GM12875 (cell line): ENCODE results near the gene S100A7A.

ENCODE experiments used
- H3K4me3 ChIP-seq: one replicate; pipeline ENCODE4 v1.5.1; 2011; ENCODE audit warnings: low read depth, low read length, control low read depth
- TF ChIP-seq, protein P1 (sequence below): IDR thresholded peaks from 2 replicates; pipeline ENCODE4 v1.5.1; 2011; ENCODE audit warnings: low read depth, mild to moderate bottlenecking, control low read depth, inconsistent platforms, low read length, moderate library complexity, borderline replicate concordance; ENCODE audit not compliant: insufficient read depth

The S100A7A gene

DNA sequence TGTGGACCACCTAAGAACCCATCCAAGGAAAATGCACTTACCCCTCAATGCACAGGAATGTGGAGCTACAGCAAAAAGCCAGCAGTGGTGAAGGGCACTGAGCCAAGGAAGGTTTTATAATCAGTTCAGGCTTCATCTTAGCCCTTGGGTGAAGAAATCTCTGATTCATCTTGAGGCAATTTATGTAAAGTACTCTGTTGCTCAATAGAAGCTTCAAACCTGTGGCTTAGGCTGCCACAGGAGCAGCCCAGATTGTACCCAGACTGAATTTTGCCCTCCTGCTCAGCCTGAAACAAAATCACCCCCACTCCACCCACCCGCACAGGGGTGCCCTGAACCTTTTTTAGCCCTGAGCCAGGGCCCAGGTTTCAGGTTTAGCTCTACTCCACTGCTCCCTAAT is 40.8 kb upstream of the S100A7A start, which contains the start of gene S100A12:
Gene S100A12, minus strand, starts transcription at position 111 of the 400 bp plus-strand sequence. CDS start 1,029 bp downstream, outside the sequence.
- H3K4me3 ChIP-seq = no peak within 1 kb of the TSS
- TF ChIP-seq, protein P1, sequence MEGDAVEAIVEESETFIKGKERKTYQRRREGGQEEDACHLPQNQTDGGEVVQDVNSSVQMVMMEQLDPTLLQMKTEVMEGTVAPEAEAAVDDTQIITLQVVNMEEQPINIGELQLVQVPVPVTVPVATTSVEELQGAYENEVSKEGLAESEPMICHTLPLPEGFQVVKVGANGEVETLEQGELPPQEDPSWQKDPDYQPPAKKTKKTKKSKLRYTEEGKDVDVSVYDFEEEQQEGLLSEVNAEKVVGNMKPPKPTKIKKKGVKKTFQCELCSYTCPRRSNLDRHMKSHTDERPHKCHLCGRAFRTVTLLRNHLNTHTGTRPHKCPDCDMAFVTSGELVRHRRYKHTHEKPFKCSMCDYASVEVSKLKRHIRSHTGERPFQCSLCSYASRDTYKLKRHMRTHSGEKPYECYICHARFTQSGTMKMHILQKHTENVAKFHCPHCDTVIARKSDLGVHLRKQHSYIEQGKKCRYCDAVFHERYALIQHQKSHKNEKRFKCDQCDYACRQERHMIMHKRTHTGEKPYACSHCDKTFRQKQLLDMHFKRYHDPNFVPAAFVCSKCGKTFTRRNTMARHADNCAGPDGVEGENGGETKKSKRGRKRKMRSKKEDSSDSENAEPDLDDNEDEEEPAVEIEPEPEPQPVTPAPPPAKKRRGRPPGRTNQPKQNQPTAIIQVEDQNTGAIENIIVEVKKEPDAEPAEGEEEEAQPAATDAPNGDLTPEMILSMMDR = no peak

DNA sequence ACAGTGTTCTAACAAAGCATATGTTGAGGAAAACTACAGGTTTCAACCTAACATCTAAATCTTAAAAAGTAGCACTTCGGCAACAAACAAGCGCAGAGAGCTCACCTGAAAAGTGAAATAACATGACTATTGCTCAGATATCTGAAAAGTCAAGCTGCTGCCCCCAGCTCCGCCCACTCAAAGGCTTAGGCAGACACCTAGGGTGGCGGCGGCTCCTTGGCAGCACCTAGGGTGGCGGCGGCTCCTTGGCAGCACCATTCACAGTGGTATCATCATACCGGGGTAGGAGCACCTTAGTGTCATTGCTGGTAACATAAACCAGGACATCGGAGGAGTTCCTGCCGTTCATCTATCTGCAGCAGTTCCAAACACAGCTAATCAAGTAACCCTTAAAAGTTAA is 36.7 kb upstream of the S100A7A start:
- no peak overlapping the region for H3K4me3 ChIP-seq
- TF ChIP-seq, protein P1 = no peak

DNA sequence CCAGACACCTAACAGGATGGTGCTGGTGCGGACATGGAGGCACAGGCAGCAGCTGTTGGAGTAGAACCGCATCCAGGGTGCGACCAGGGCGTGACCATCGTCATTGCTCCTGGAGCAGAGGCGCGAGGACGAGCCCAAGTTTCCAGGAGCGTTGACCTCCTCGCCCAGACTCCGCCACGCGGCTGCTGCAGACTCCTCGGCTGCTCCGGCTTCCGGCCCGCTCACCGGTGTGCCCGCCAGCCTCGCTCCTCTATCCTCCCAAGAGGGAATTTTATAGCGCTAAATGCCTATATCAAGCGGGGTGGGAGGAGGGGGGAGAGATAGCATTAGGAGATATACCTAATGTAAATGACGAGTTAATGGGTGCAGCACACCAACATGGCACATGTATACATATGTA is 35.6 kb upstream of the S100A7A start:
- TF ChIP-seq, protein P1 = no peak
- no peak overlapping the region for H3K4me3 ChIP-seq

DNA sequence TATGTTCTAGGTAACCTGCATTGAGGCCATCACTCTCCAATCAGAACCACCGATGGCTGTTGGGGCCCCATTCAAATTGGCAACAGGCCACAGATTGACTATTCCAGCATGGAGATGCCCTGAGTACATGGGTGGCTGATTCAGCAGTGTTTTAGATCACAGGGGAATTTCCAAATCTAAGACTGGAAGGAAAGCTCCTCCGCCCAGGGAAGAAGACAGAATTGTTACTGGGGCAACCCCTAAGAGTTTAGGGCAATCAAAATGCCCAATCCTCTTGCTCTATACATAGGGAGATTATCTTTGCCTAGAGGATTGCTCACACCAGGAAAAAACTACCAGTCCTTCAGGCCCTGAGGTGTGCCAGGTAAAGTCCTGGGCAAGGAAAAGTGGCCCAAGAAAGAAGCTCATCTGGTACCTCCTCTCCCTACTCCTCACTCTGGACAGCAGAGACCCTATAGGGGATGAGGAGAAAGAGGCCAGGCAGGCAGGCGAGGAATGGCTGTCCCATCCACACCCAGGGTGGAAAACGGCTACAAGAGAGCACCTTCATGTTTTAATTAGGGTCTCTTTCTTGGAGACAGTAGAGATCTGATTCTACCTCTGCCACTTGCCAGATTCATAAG is 31.3 kb upstream of the S100A7A start:
- H3K4me3 ChIP-seq = no peak overlapping the region
- TF ChIP-seq, protein P1 = no peak

DNA sequence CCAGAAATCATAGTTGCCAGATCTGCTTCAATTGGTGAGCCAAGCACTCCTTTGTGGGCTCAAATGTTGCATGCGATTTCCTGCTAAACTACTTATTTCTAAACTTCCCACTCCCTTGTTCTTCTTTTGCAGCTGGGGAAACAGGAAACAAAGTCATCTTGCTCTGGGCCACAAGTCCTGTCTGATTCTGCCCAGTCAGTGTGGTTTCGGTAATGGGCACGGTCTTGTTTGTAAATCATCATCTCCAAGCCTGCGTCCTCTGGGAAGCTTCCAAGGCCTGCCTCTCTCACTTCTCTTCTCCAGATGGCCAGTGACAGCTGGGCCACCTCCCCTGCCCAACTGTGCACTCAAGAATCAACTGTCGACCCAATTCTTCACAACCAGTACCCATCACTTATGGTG is 29.8 kb upstream of the S100A7A start:
- TF ChIP-seq, protein P1 = no peak
- no peak overlapping the region for H3K4me3 ChIP-seq

DNA sequence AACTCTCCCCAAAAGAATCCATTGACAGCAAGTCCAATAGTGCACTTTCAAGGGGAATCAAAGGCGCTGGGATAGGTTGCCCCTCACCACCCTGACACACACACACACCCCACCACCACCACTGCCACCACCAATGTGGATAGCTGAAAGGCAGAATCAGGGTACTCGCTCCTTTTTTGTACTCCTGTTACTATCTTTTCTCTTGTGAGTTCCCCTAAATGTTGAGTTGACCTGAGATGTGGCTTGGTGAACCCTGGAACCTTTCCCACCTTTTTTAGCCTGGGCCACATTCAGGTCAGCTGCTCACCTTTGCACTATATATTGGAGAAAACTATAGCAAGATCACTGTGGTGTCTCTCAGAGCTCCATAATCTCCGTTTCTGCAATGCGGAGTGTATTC is 29.3 kb upstream of the S100A7A start:
- H3K4me3 ChIP-seq = no peak overlapping the region
- TF ChIP-seq, protein P1 = no peak

DNA sequence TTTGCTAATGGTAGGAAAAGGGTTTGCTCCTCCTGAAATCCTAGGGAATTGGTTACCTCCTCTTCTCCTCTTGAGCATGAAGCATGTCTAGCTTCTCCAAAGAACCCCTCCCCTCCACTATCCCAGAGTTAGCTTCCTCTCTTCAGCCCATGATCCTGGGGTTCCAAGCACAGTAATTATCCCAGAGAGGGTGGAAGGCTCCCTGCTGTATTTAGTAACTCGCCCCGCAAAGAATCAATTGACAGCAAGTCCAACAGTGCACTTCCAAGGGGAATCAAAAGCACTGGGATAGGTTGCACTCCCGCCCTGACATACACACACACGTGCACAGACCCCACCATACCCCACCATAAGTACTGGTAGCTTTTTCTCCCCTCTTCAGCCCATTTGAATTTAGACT is 28.5 kb upstream of the S100A7A start:
- no peak overlapping the region for H3K4me3 ChIP-seq
- TF ChIP-seq, protein P1 = no peak
